ENCODE results near the gene LMNA. TPM values are rescaled to one million over a fixed set of nuclear protein-coding genes. Genes with fewer than 3 reads are reported as not detected.
"Not testable (repeated sequence)": the region's sequence is repeated elsewhere in the genome, so short reads cannot be mapped to it uniquely, and the experiment has no call there.

Gene LMNA
- 98.8 and 104 TPM in 2 replicates for total RNA-seq

GRCh38 chr1:156114101-156114918 is at the start of gene LMNA:
Gene LMNA, plus strand, starts transcription at chr1:156114711. Its CDS starts 208 bp downstream, at chr1:156114919.
- intact Hi-C loops (cut with micrococcal nuclease) = loop anchor here (1.0 kb wide), 2 partner anchors 8 to 13 kb away; no protein-coding TSS in a partner anchor

GRCh38 chr1:156065212-156065611 is 49.3 kb upstream of the LMNA start:
- intact Hi-C loops (cut with micrococcal nuclease) = no loop called here

GRCh38 chr1:156065871-156066270 is 48.6 kb upstream of the LMNA start:
- intact Hi-C loops (cut with micrococcal nuclease) = loop anchor here (2.0 kb wide), 1 partner anchor 127 kb away; no protein-coding TSS in a partner anchor

- intact Hi-C loops (cut with micrococcal nuclease) = loop anchor here (2.0 kb wide), 1 partner anchor 128 kb away; no protein-coding TSS in a partner anchor
Observed at GRCh38 chr1:156067262-156067661, 47.2 kb upstream of the LMNA start.

GRCh38 chr1:156069490-156070455 is 44.7 kb upstream of the LMNA start:
- intact Hi-C loops (cut with micrococcal nuclease) = no loop called here

GRCh38 chr1:156070548-156070947 is 44.0 kb upstream of the LMNA start:
- intact Hi-C loops (cut with micrococcal nuclease) = no loop called here

GRCh38 chr1:156071332-156071816 is 43.1 kb upstream of the LMNA start:
- intact Hi-C loops (cut with micrococcal nuclease) = not testable (repeated sequence)

- intact Hi-C loops (cut with micrococcal nuclease) = no loop called here
Observed at GRCh38 chr1:156072251-156072650, 42.3 kb upstream of the LMNA start.

- intact Hi-C loops (cut with micrococcal nuclease) = no loop called here
Observed at GRCh38 chr1:156073110-156073687, 41.3 kb upstream of the LMNA start.

- intact Hi-C loops (cut with micrococcal nuclease) = no loop called here
Observed at GRCh38 chr1:156073740-156074139, 40.8 kb upstream of the LMNA start.

- intact Hi-C loops (cut with micrococcal nuclease) = no loop called here
Observed at GRCh38 chr1:156074661-156075060, 39.9 kb upstream of the LMNA start.

GRCh38 chr1:156075162-156075561 is 39.3 kb upstream of the LMNA start:
- intact Hi-C loops (cut with micrococcal nuclease) = no loop called here

- intact Hi-C loops (cut with micrococcal nuclease) = no loop called here
Observed at GRCh38 chr1:156075775-156076204, 38.7 kb upstream of the LMNA start.

- intact Hi-C loops (cut with micrococcal nuclease) = no loop called here
Observed at GRCh38 chr1:156076609-156077429, 37.7 kb upstream of the LMNA start.

- intact Hi-C loops (cut with micrococcal nuclease) = no loop called here
Observed at GRCh38 chr1:156077430-156077760, 37.1 kb upstream of the LMNA start.

GRCh38 chr1:156078728-156079127 is 35.8 kb upstream of the LMNA start:
- intact Hi-C loops (cut with micrococcal nuclease) = no loop called here

GRCh38 chr1:156079762-156080161 is 34.7 kb upstream of the LMNA start:
- intact Hi-C loops (cut with micrococcal nuclease) = no loop called here

- intact Hi-C loops (cut with micrococcal nuclease) = no loop called here
Observed at GRCh38 chr1:156080241-156080862, 34.2 kb upstream of the LMNA start.

- intact Hi-C loops (cut with micrococcal nuclease) = no loop called here
Observed at GRCh38 chr1:156080863-156081179, 33.7 kb upstream of the LMNA start.
